Lung (tissue), 12 donors: Measurements from ENCODE around the gene TMEM132E. TPM values are rescaled to one million over a fixed set of nuclear protein-coding genes. Genes with fewer than 3 reads are reported as not detected.

ENCODE experiments used
- ATAC-seq: fragments of 200-7000 bp; cut with Tn5 transposase; one replicate; pipeline ENCODE4 v1.9.1; 2020; ENCODE audit warnings: moderate number of reproducible peaks; ENCODE audit not compliant: insufficient read depth, low FRiP score
- DNase-seq, 3 donors: peaks; one replicate each; pipeline ENCODE4 v3.0.0-alpha.2; 2013 to 2017
- H3K27ac ChIP-seq, 2 donors: one replicate each; pipeline ENCODE4 v1.5.1; 2013; ENCODE audit warnings: mild to moderate bottlenecking in 2 of 2, moderate library complexity in 2 of 2, control low read depth in 1 of 2, inconsistent platforms in 1 of 2, low read depth in 1 of 2, low read length in 1 of 2
- H3K27me3 ChIP-seq, 3 donors: one replicate each; pipeline ENCODE4 v1.5.1; 2013; ENCODE audit warnings: low read length in 2 of 3; ENCODE audit not compliant: control insufficient read depth in 3 of 3, insufficient read depth in 3 of 3
- H3K36me3 ChIP-seq, 4 donors: one replicate each; pipeline ENCODE4 v1.5.1; 2013; ENCODE audit warnings: low read length in 4 of 4, mild to moderate bottlenecking in 1 of 4, moderate library complexity in 1 of 4; ENCODE audit not compliant: control insufficient read depth in 4 of 4, insufficient read depth in 4 of 4
- H3K4me1 ChIP-seq, 5 donors: one replicate each; pipeline ENCODE4 v1.5.1; 2013; ENCODE audit warnings: low read length in 5 of 5, mild to moderate bottlenecking in 2 of 5, moderate library complexity in 1 of 5; ENCODE audit not compliant: control insufficient read depth in 5 of 5, insufficient read depth in 5 of 5
- H3K4me3 ChIP-seq: one replicate; pipeline ENCODE4 v1.5.1; 2013; ENCODE audit warnings: mild to moderate bottlenecking, control low read depth, moderate library complexity
- H3K9ac ChIP-seq, 2 donors: one replicate each; pipeline ENCODE4 v1.5.1; 2013; ENCODE audit warnings: low read length in 2 of 2, control low read depth in 1 of 2; ENCODE audit not compliant: insufficient read depth in 1 of 2
- H3K9me3 ChIP-seq, 4 donors: one replicate each; pipeline ENCODE4 v1.5.1; 2013; ENCODE audit warnings: low read length in 3 of 4, mild to moderate bottlenecking in 1 of 4, moderate library complexity in 1 of 4; ENCODE audit not compliant: control insufficient read depth in 4 of 4, insufficient read depth in 3 of 4
- WGBS, 2 donors: extraction: QIAGEN DNeasy Blood & Tissue Kit; methylation state at CpG; one replicate each; pipeline ENCODE4 v1.1.7; 2013; 5-methylcytosine and 5-hydroxymethylcytosine counted together
- polyA plus RNA-seq, 2 donors: library from polyadenylated mRNA; stranded (reverse); fragments of 200-250 nt; gene quantifications; one replicate each; pipeline ENCODE4 v1.2.1, GENCODE V29; 2013
- total RNA-seq, 2 donors: library from RNA; depleted of rRNA in 1 of 2; stranded (reverse); fragments of >200 nt in 1 of 2; gene quantifications; one replicate each; pipeline ENCODE4 v1.2.1, GENCODE V29; 2014 to 2021
- TF ChIP-seq, protein P1 (sequence below): IDR thresholded peaks from 2 replicates; pipeline ENCODE4 v1.5.1; 2012; ENCODE audit warnings: mild to moderate bottlenecking; ENCODE audit errors: control extremely low read depth, extremely low read depth
- donor health status: control.
- donor health status: control.
- donor health status: Bipolar disorder and iron deficiency.
- donor health status: healthy.
- donor health status: DM: yes; HTN: yes; CAD: no.

The TMEM132E gene
- total and polyA plus RNA-seq, 4 donors = 0.02 to 0.17 (median 0.07) TPM

DNA sequence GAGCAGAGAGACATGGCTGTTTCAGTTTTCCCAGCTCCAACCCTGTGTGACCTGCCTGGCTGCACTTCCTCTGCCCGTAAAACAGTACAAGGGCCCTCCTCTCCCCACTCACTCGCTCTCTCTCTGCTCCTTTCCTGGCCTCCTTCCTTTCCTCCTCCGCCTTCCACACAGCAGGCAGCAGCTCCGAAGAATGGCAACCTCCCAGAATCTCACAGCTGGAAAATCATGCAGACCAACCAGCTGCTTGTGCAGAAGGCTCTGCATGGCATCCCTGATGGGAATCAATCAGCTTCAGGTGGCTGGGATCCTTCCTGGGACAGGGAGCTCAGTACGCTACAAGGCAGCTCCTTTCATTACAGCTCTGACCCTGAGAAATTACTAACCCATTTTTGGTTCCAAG is 27.4 kb downstream of the TMEM132E start:
- peak; percentile 47 to 50 (median 48) for DNase-seq
- TF ChIP-seq, protein P1, sequence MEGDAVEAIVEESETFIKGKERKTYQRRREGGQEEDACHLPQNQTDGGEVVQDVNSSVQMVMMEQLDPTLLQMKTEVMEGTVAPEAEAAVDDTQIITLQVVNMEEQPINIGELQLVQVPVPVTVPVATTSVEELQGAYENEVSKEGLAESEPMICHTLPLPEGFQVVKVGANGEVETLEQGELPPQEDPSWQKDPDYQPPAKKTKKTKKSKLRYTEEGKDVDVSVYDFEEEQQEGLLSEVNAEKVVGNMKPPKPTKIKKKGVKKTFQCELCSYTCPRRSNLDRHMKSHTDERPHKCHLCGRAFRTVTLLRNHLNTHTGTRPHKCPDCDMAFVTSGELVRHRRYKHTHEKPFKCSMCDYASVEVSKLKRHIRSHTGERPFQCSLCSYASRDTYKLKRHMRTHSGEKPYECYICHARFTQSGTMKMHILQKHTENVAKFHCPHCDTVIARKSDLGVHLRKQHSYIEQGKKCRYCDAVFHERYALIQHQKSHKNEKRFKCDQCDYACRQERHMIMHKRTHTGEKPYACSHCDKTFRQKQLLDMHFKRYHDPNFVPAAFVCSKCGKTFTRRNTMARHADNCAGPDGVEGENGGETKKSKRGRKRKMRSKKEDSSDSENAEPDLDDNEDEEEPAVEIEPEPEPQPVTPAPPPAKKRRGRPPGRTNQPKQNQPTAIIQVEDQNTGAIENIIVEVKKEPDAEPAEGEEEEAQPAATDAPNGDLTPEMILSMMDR = no peak
- 34 to 41% methylated on average over 5 of the region's 5 CpGs for WGBS, 2 donors

DNA sequence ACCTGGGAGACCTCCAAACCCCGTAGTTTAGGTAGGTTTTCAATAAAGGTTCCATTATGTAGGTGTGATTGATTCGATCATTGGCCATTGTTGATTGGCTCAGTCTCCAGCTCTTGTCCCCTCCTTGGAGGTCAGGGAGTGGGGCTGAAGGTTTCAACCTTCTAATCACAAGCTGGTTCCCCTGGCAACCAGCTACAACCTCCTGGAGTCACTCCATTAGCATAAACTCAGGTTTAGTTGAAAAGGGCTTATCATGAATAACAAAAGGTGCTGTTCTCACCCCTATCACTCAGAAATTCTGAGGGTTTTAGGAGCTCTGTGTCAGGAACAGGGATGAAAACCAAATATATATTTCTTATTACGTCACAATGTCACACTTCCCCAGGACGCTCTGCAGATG is 28.5 kb downstream of the TMEM132E start:
- no peak for ATAC-seq
- DNase-seq = no peak
- H3K4me3 ChIP-seq = no peak overlapping the region
- peaks cover 0 to 3% (median 0%) of the 10 kb centered on the region in 5 donors for H3K4me1 ChIP-seq
- no peaks in the 10 kb centered on the region for H3K9me3 ChIP-seq
- no peak overlapping the region for H3K9ac ChIP-seq
- H3K27ac ChIP-seq = no peak overlapping the region
- peaks cover 5 to 19% (median 16%) of the 10 kb centered on the region in 3 donors for H3K27me3 ChIP-seq
- TF ChIP-seq, protein P1 = no peak
- no peaks in the 10 kb centered on the region for H3K36me3 ChIP-seq
- 51 to 56% methylated on average over 4 of the region's 4 CpGs for WGBS, 2 donors

More for the DNA sequence above, 27.4 kb downstream of the TMEM132E start:
- no peaks in the 10 kb centered on the region for H3K9me3 ChIP-seq
- no peak overlapping the region for H3K27ac ChIP-seq
- H3K9ac ChIP-seq = no peak overlapping the region
- no peaks in the 10 kb centered on the region for H3K4me1 ChIP-seq
- no peaks in the 10 kb centered on the region for H3K36me3 ChIP-seq
- no peak for ATAC-seq
- no peak overlapping the region for H3K4me3 ChIP-seq
- H3K27me3 ChIP-seq = peaks cover 5 to 19% (median 16%) of the 10 kb centered on the region in 3 donors

DNA sequence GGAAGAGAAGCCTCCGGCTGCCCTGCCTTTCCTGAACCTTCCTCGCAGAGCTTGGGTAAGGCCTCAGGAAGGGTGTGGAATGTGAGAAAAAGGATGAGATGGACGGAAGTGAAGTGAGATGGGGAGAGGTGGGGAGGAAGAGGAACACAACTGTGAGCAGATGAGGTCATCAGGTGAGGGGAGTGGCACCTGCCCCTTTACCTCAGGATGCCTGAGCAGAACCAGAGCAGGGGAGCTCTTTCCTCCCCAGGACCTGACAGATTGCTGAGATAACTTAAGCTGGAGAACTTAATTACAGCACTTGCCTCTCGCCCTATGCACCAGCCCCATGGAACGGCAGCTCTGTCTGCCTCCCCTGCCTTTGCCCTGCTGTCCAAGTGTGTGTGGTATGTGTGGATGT is 29.8 kb downstream of the TMEM132E start:
- TF ChIP-seq, protein P1 = no peak
- Histone ChIP-seq H3K4me3 (no peak overlapping the region), H3K27ac (no peak overlapping the region), H3K9ac (no peak overlapping the region), H3K9me3 (peaks cover 0 to 2% (median 0%) of the 10 kb centered on the region in 4 donors), H3K36me3 (no peaks in the 10 kb centered on the region), H3K27me3 (peaks cover 5 to 19% (median 16%) of the 10 kb centered on the region in 3 donors), H3K4me1 (peaks cover 0 to 3% (median 0%) of the 10 kb centered on the region in 5 donors)
- 38 to 45% methylated on average over 5 of the region's 5 CpGs for WGBS, 2 donors
- no peak for ATAC-seq
- DNase-seq = no peak

DNA sequence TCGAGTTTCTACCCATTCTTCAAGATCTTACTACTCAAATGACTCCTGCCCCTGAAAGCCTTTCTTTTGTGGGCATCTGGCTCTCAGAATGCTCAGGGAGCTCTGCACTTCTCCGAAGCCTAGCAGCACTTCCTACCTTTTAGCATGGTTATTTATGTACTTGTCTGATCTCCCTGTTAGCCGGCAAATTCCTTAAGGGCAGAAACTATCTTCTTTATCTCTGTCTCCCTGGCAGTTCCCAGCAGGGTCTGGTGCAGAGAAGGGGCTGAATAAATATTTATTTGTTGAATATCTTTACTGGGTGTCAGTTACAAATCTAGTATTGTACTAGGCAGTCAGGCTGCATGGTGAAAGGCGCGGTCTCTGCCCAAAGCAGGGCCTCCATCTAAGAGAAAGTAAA is 30.7 kb downstream of the TMEM132E start:
- H3K27ac ChIP-seq = no peak overlapping the region
- WGBS, 2 donors = 40 to 52% methylated on average over 5 of the region's 5 CpGs
- H3K4me1 ChIP-seq = peaks cover 0 to 3% (median 0%) of the 10 kb centered on the region in 5 donors
- no peak overlapping the region for H3K9ac ChIP-seq
- H3K36me3 ChIP-seq = no peaks in the 10 kb centered on the region
- H3K27me3 ChIP-seq = peaks cover 5 to 19% (median 16%) of the 10 kb centered on the region in 3 donors
- H3K4me3 ChIP-seq = no peak overlapping the region
- TF ChIP-seq, protein P1 = no peak
- peaks cover 0 to 2% (median 0%) of the 10 kb centered on the region in 4 donors for H3K9me3 ChIP-seq
- no peak for ATAC-seq
- DNase-seq = no peak
